Thyroid gland (tissue), 4 donors: ENCODE measurements around the gene DNPH1. TPM values are rescaled to one million over a fixed set of nuclear protein-coding genes. Genes with fewer than 3 reads are reported as not detected.
A peak's percentile ranks its signal among the peaks of the same experiment; 100 is the strongest.

Source experiments
- DNase-seq, 2 donors: peaks; one replicate each; pipeline ENCODE4 v3.0.0-alpha.2; 2019
- H3K27ac ChIP-seq, 3 donors: fragments of 200-600 bp; sonication (generic); 1 replicate in 2 of 3; 2 replicates in 1 of 3; pipeline ENCODE4 v1.5.1; 2016 to 2019; ENCODE audit warnings: mild to moderate bottlenecking in 1 of 3, moderate library complexity in 1 of 3
- H3K27me3 ChIP-seq: fragments of 200-600 bp; sonication (generic); one replicate; pipeline ENCODE4 v1.5.1; 2019
- H3K36me3 ChIP-seq, 2 donors: fragments of 200-600 bp; sonication (generic); one replicate each; pipeline ENCODE4 v1.5.1; 2016 to 2019
- H3K4me1 ChIP-seq, 2 donors: fragments of 200-600 bp; sonication (generic); one replicate each; pipeline ENCODE4 v1.5.1; 2017 to 2019
- H3K4me3 ChIP-seq, 3 donors: fragments of 200-600 bp; sonication (generic); replicated peaks in 1 of 3; 1 replicate in 2 of 3; 2 replicates in 1 of 3; pipeline ENCODE4 v1.5.1; 2016; ENCODE audit warnings: mild to moderate bottlenecking in 1 of 3
- H3K9me3 ChIP-seq: fragments of 200-600 bp; sonication (generic); one replicate; pipeline ENCODE4 v1.5.1; 2017
- CTCF ChIP-seq, 6 experiments: fragments of 200-600 bp in 3 of 6; fragments of 450-650 bp in 3 of 6; sonication (generic) in 3 of 6; IDR thresholded peaks; one replicate each; pipeline ENCODE4 v1.5.1; 2016 to 2019; ENCODE audit warnings: antibody characterized with exemption in 6 of 6, mild to moderate bottlenecking in 2 of 6, inconsistent platforms in 1 of 6, moderate library complexity in 1 of 6
- POLR2A ChIP-seq, 2 donors: fragments of 450-650 bp; IDR thresholded peaks; one replicate each; pipeline ENCODE4 v1.6.1; 2017; ENCODE audit warnings: antibody characterized with exemption in 2 of 2, mild to moderate bottlenecking in 2 of 2, moderate library complexity in 1 of 2
- WGBS, 2 donors: methylation state at CpG; one replicate each; pipeline ENCODE4 v1.1.5; 2017; 5-methylcytosine and 5-hydroxymethylcytosine counted together
- intact Hi-C: fragments of 100-400 bp; cut with DNase I; formaldehyde crosslinking; loops from one replicate; pipeline ENCODE4 v1.15.1; 2023
- total RNA-seq, 4 donors: library from RNA; depleted of rRNA; stranded (reverse); fragments of >200 nt; gene quantifications; one replicate each; pipeline ENCODE4 v1.2.3, GENCODE V29; 2016

DNPH1 gene
- total RNA-seq, 4 donors from 2014 or later = 33.1 to 122 (median 84.1) TPM

GRCh38 chr6:43226192-43226851, 3.0 kb downstream of the DNPH1 start:
- H3K36me3 ChIP-seq = peaks cover 0 to 4% of the 10 kb centered on the region in 2 donors

GRCh38 chr6:43223175-43223574, 6.1 kb downstream of the DNPH1 start:
- TF ChIP-seq CTCF (IDR thresholded peaks at IDR 0.05) = no peak
- TF ChIP-seq POLR2A (IDR thresholded peaks at IDR 0.05) = no peak
- Histone ChIP-seq H3K27ac (no peak overlapping the region), H3K9me3 (no peaks in the 10 kb centered on the region), H3K4me1 (no peaks in the 10 kb centered on the region), H3K4me3 (no peak overlapping the region), H3K27me3 (no peaks in the 10 kb centered on the region), H3K36me3 (peaks cover 0 to 4% of the 10 kb centered on the region in 2 donors)
- 89 to 96% methylated on average over 9 to 13 of the region's 14 CpGs for WGBS, 2 donors
- DNase-seq = no peak
- intact Hi-C loops = no loop called here

More at GRCh38 chr6:43226192-43226851, 3.0 kb downstream of the DNPH1 start:
- 93 to 98% methylated on average over 9 to 11 of the region's 11 CpGs for WGBS, 2 donors
- TF ChIP-seq CTCF (IDR thresholded peaks at IDR 0.05) (no peak), POLR2A (IDR thresholded peaks at IDR 0.05) (no peak)
- intact Hi-C loops = no loop called here
- Histone ChIP-seq H3K4me1 (peaks cover 0 to 5% of the 10 kb centered on the region in 2 donors), H3K27me3 (no peaks in the 10 kb centered on the region), H3K9me3 (no peaks in the 10 kb centered on the region), H3K27ac (no peak overlapping the region), H3K4me3 (no peak overlapping the region)
- DNase-seq = no peak

- H3K9me3 ChIP-seq = no peaks in the 10 kb centered on the region
- H3K4me1 ChIP-seq = peaks cover 0 to 2% of the 10 kb centered on the region in 2 donors
- no peak overlapping the region for H3K4me3 ChIP-seq
- TF ChIP-seq POLR2A (IDR thresholded peaks at IDR 0.05) (no peak), CTCF (IDR thresholded peaks at IDR 0.05) (no peak)
- WGBS, 2 donors = 88 to 92% methylated on average over 15 of the region's 15 CpGs
- intact Hi-C loops = no loop called here
- no peaks in the 10 kb centered on the region for H3K27me3 ChIP-seq
- H3K36me3 ChIP-seq = peaks cover 0 to 4% of the 10 kb centered on the region in 2 donors
- no peak for DNase-seq
- no peak overlapping the region for H3K27ac ChIP-seq
Measured at GRCh38 chr6:43222418-43223059, 6.7 kb downstream of the DNPH1 start.

- Histone ChIP-seq H3K4me3 (no peak overlapping the region), H3K27me3 (no peaks in the 10 kb centered on the region), H3K4me1 (peaks cover 3 to 8% of the 10 kb centered on the region in 2 donors), H3K9me3 (no peaks in the 10 kb centered on the region), H3K27ac (no peak overlapping the region), H3K36me3 (peaks cover 0 to 7% of the 10 kb centered on the region in 2 donors)
- DNase-seq = peak in 1 of 2 donors; percentile 31
- intact Hi-C loops = no loop called here
- TF ChIP-seq POLR2A (IDR thresholded peaks at IDR 0.05) (no peak), CTCF (IDR thresholded peaks at IDR 0.05) (no peak)
- 90 to 93% methylated on average over 17 of the region's 20 CpGs for WGBS, 2 donors
Measured at GRCh38 chr6:43221046-43221972, 8.0 kb downstream of the DNPH1 start.
